ENCODE data around the gene ADA.
"Not testable (repeated sequence)": the region's sequence is repeated elsewhere in the genome, so short reads cannot be mapped to it uniquely, and the experiment has no call there.

Gene ADA

GRCh38 chr20:44589537-44589936, 62.0 kb downstream of the ADA start:
- H3K4me3 ChIP-seq (replicated peaks; ENCODE audit: insufficient read depth, low read length), result no peak overlapping the region
- H3K27ac ChIP-seq (replicated peaks), result no peak overlapping the region
- no peaks in the 10 kb centered on the region for H3K27me3 ChIP-seq (ENCODE audit: insufficient read depth, poor library complexity, severe bottlenecking)
- no peak for DNase-seq (ENCODE audit: low read depth in 1 of 2, low spot score in 1 of 2)
- TF ChIP-seq SPI1 (IDR thresholded peaks at IDR 0.05; ENCODE audit: borderline replicate concordance, low read depth) (no peak), POLR2AphosphoS5 (IDR thresholded peaks at IDR 0.05; ENCODE audit: low read depth) (no peak), CTCF (IDR thresholded peaks at IDR 0.05; ENCODE audit: insufficient read depth, low read length) (no peak), REST (IDR thresholded peaks at IDR 0.05; ENCODE audit: insufficient replicate concordance, low read depth) (no peak), GABPA (IDR thresholded peaks at IDR 0.05; ENCODE audit: low read depth) (no peak)

GRCh38 chr20:44588321-44588720, 63.2 kb downstream of the ADA start:
- not testable (repeated sequence) for H3K27me3 ChIP-seq (ENCODE audit: insufficient read depth, poor library complexity, severe bottlenecking); DNase-seq (ENCODE audit: low read depth in 1 of 2, low spot score in 1 of 2); H3K27ac ChIP-seq (replicated peaks); H3K4me3 ChIP-seq (replicated peaks; ENCODE audit: insufficient read depth, low read length)

GRCh38 chr20:44587035-44587980, 64.2 kb downstream of the ADA start:
- no peak for TF ChIP-seq POLR2AphosphoS5 (IDR thresholded peaks at IDR 0.05; ENCODE audit: low read depth)
- Histone ChIP-seq H3K27ac (replicated peaks) (0 out of 2 replicates have a peak overlapping the region, but pooled peaks have one; percentile 22), H3K4me3 (replicated peaks; ENCODE audit: insufficient read depth, low read length) (no peak overlapping the region), H3K27me3 (ENCODE audit: insufficient read depth, poor library complexity, severe bottlenecking) (no peaks in the 10 kb centered on the region)
- no peak for DNase-seq (ENCODE audit: low read depth in 1 of 2, low spot score in 1 of 2)

GRCh38 chr20:44586289-44586911, 65.1 kb downstream of the ADA start:
- H3K27me3 ChIP-seq (ENCODE audit: insufficient read depth, poor library complexity, severe bottlenecking), result no peaks in the 10 kb centered on the region
- 0 out of 2 replicates have a peak overlapping the region, but pooled peaks have one; percentile 22 for H3K27ac ChIP-seq (replicated peaks)
- H3K4me3 ChIP-seq (replicated peaks; ENCODE audit: insufficient read depth, low read length), result no peak overlapping the region
- DNase-seq (ENCODE audit: low read depth in 1 of 2, low spot score in 1 of 2), result peak in 1 of 2 experiments; percentile 93
- TF ChIP-seq GABPA (IDR thresholded peaks at IDR 0.05; ENCODE audit: low read depth), result no peak
- TF ChIP-seq CTCF (IDR thresholded peaks at IDR 0.05; ENCODE audit: insufficient read depth, low read length), result no peak
- 0 out of 2 replicates have a peak, but pooled peaks have one; percentile 23 for TF ChIP-seq POLR2AphosphoS5 (IDR thresholded peaks at IDR 0.05; ENCODE audit: low read depth)
- peak; percentile 99 for TF ChIP-seq SPI1 (IDR thresholded peaks at IDR 0.05; ENCODE audit: borderline replicate concordance, low read depth)

- TF ChIP-seq GABPA (IDR thresholded peaks at IDR 0.05; ENCODE audit: low read depth), result no peak
- TF ChIP-seq REST (IDR thresholded peaks at IDR 0.05; ENCODE audit: insufficient replicate concordance, low read depth), result no peak
- TF ChIP-seq POLR2AphosphoS5 (IDR thresholded peaks at IDR 0.05; ENCODE audit: low read depth), result no peak
- TF ChIP-seq CTCF (IDR thresholded peaks at IDR 0.05; ENCODE audit: insufficient read depth, low read length), result no peak
- H3K4me3 ChIP-seq (replicated peaks; ENCODE audit: insufficient read depth, low read length), result no peak overlapping the region
- no peak for DNase-seq (ENCODE audit: low read depth in 1 of 2, low spot score in 1 of 2)
- H3K27ac ChIP-seq (replicated peaks), result no peak overlapping the region
- H3K27me3 ChIP-seq (ENCODE audit: insufficient read depth, poor library complexity, severe bottlenecking), result no peaks in the 10 kb centered on the region
These were observed 66.2 kb downstream of the ADA start for GRCh38 chr20:44585057-44585963.
